DOHH2 (cell line): ENCODE measurements around the gene ISCA1.

Experiments used
- H3F3A ChIP-seq: fragments of 200-600 bp; sonication (generic), shearing (Covaris generic); 2 replicates; pipeline ENCODE4 v1.6.0; 2016; ENCODE audit warnings: antibody characterized with exemption, mild to moderate bottlenecking; ENCODE audit not compliant: control insufficient read depth, insufficient read depth
- H3K27ac ChIP-seq: fragments of 200-600 bp; sonication (generic); 2 replicates; pipeline ENCODE4 v1.5.1; 2014; ENCODE audit warnings: low read depth, mild to moderate bottlenecking, low read length, moderate library complexity
- H3K27me3 ChIP-seq: fragments of 200-600 bp; sonication (generic); 2 replicates; pipeline ENCODE4 v1.6.1; 2014; ENCODE audit warnings: mild to moderate bottlenecking, low read length, mixed read lengths; ENCODE audit not compliant: control insufficient read depth
- H3K36me3 ChIP-seq: fragments of 200-600 bp; sonication (generic); 2 replicates; pipeline ENCODE4 v1.6.1; 2014; ENCODE audit warnings: mild to moderate bottlenecking, low read length, moderate library complexity, mixed read lengths; ENCODE audit not compliant: control insufficient read depth
- H3K4me1 ChIP-seq: fragments of 200-600 bp; sonication (generic); 2 replicates; pipeline ENCODE4 v1.6.1; 2014; ENCODE audit warnings: mild to moderate bottlenecking, low read length, mixed read lengths; ENCODE audit not compliant: control insufficient read depth
- H3K4me2 ChIP-seq: fragments of 200-600 bp; sonication (generic); 2 replicates; pipeline ENCODE4 v1.6.0; 2014; ENCODE audit warnings: mild to moderate bottlenecking, low read length, moderate library complexity
- H3K4me3 ChIP-seq: fragments of 200-600 bp; sonication (generic); 2 replicates; pipeline ENCODE4 v1.5.1; 2014; ENCODE audit warnings: mild to moderate bottlenecking, low read length, mixed read lengths
- H3K79me2 ChIP-seq: fragments of 200-600 bp; sonication (generic); 2 replicates; pipeline ENCODE4 v1.6.1; 2014; ENCODE audit warnings: mild to moderate bottlenecking, low read length, mixed read lengths; ENCODE audit not compliant: control insufficient read depth
- H3K9me2 ChIP-seq: fragments of 200-600 bp; sonication (generic); replicated peaks from 2 replicates; pipeline ENCODE4 v1.6.1; 2014; ENCODE audit warnings: mild to moderate bottlenecking, low read length, mixed read lengths; ENCODE audit not compliant: control insufficient read depth
- H3K9me3 ChIP-seq: fragments of 200-600 bp; sonication (generic); 2 replicates; pipeline ENCODE4 v1.6.1; 2014; ENCODE audit warnings: antibody characterized with exemption, low read length, mixed read lengths; ENCODE audit not compliant: control insufficient read depth, insufficient read depth
- H4K20me1 ChIP-seq: fragments of 200-600 bp; sonication (generic); 2 replicates; pipeline ENCODE4 v1.6.0; 2014; ENCODE audit warnings: low read depth, mild to moderate bottlenecking, antibody characterized with exemption, low read length, moderate library complexity; ENCODE audit not compliant: control insufficient read depth, insufficient read depth
- EZH2phosphoT487 ChIP-seq: fragments of 200-600 bp; sonication (generic); IDR thresholded peaks from 2 replicates; pipeline ENCODE4 v1.6.1; 2017; ENCODE audit warnings: borderline replicate concordance, mild to moderate bottlenecking, antibody characterized with exemption, low read length, moderate library complexity, mixed read lengths
- TF ChIP-seq, protein P1 (sequence below): fragments of 200-600 bp; sonication (generic); IDR thresholded peaks from one replicate; pipeline ENCODE4 v1.5.1; 2014; ENCODE audit warnings: antibody characterized with exemption, mild to moderate bottlenecking, low read depth, low read length; ENCODE audit not compliant: poor library complexity, severe bottlenecking

The ISCA1 gene

GRCh38 chr9:86280580-86280979 lies 1.8 kb downstream of the ISCA1 start:
- Histone ChIP-seq H3F3A (peaks cover 8% of the 10 kb centered on the region), H3K9me2 (no peaks in the 10 kb centered on the region), H3K27me3 (no peaks in the 10 kb centered on the region), H3K79me2 (peaks cover 62% of the 10 kb centered on the region), H3K36me3 (peaks cover 34% of the 10 kb centered on the region), H3K4me1 (peaks cover 30% of the 10 kb centered on the region), H3K27ac (no peak overlapping the region), H3K4me3 (peak overlapping the region; percentile 99), H4K20me1 (peaks cover 11% of the 10 kb centered on the region; the same call in 1 of the 2 replicates), H3K9me3 (no peaks in the 10 kb centered on the region), H3K4me2 (peak overlapping the region; percentile 99)
- TF ChIP-seq, protein P1, sequence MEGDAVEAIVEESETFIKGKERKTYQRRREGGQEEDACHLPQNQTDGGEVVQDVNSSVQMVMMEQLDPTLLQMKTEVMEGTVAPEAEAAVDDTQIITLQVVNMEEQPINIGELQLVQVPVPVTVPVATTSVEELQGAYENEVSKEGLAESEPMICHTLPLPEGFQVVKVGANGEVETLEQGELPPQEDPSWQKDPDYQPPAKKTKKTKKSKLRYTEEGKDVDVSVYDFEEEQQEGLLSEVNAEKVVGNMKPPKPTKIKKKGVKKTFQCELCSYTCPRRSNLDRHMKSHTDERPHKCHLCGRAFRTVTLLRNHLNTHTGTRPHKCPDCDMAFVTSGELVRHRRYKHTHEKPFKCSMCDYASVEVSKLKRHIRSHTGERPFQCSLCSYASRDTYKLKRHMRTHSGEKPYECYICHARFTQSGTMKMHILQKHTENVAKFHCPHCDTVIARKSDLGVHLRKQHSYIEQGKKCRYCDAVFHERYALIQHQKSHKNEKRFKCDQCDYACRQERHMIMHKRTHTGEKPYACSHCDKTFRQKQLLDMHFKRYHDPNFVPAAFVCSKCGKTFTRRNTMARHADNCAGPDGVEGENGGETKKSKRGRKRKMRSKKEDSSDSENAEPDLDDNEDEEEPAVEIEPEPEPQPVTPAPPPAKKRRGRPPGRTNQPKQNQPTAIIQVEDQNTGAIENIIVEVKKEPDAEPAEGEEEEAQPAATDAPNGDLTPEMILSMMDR: no peak
- no peak for TF ChIP-seq EZH2phosphoT487

DNA sequence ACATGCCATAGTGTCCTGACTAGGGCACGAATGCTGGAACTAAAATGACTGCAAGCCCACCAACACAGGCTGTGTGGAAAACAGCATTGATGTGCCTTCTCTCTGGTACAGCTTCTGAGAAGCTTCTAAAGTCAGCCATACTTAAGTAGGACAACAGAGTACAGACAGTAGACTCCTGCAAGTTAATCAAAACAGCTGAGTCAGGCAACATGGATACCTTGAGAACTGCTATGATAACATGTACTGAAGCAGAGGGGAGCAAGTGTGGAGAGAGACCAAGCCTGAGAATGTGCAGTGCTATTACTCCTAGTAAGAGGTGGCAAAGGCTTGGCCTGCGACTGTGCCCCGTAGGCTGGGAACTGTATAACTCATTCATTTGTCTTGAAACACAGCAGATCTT lies 2.5 kb downstream of the ISCA1 start:
- Histone ChIP-seq H3K79me2 (peaks cover 69% of the 10 kb centered on the region), H3K9me3 (no peaks in the 10 kb centered on the region), H3K27me3 (no peaks in the 10 kb centered on the region), H4K20me1 (peaks cover 11% of the 10 kb centered on the region; the same call in 1 of the 2 replicates), H3K4me3 (no peak overlapping the region), H3K27ac (no peak overlapping the region), H3K36me3 (peaks cover 34% of the 10 kb centered on the region), H3K9me2 (no peaks in the 10 kb centered on the region), H3F3A (peaks cover 2% of the 10 kb centered on the region), H3K4me2 (peak overlapping the region; percentile 20; the same call in 1 of the 2 replicates), H3K4me1 (peaks cover 23% of the 10 kb centered on the region)
- TF ChIP-seq, protein P1: no peak
- TF ChIP-seq EZH2phosphoT487: no peak

GRCh38 chr9:86277072-86277471 lies 5.3 kb downstream of the ISCA1 start:
- peaks cover 14% of the 10 kb centered on the region for H3K4me1 ChIP-seq
- peaks cover 83% of the 10 kb centered on the region for H3K79me2 ChIP-seq
- no peaks in the 10 kb centered on the region for H3F3A ChIP-seq
- H3K4me3 ChIP-seq: no peak overlapping the region
- H4K20me1 ChIP-seq: peaks cover 11% of the 10 kb centered on the region; the same call in 1 of the 2 replicates
- H3K27ac ChIP-seq: no peak overlapping the region
- no peaks in the 10 kb centered on the region for H3K9me2 ChIP-seq
- H3K36me3 ChIP-seq: peaks cover 57% of the 10 kb centered on the region
- TF ChIP-seq EZH2phosphoT487: no peak
- TF ChIP-seq, protein P1: no peak
- no peaks in the 10 kb centered on the region for H3K27me3 ChIP-seq
- no peak overlapping the region for H3K4me2 ChIP-seq
- H3K9me3 ChIP-seq: no peaks in the 10 kb centered on the region
